ENCODE measurements around the gene EBPL. TPM values are rescaled to one million over a fixed set of nuclear protein-coding genes. Genes with fewer than 3 reads are reported as not detected.

EBPL gene
- total and polyA plus RNA-seq, 9 of the 15 experiments (the other 6 are each of a cell fraction or from before 2014, with no cell fraction given) = 5.2 to 68.3 (median 43.0) TPM

GRCh38 chr13:49632156-49632555, 59.1 kb downstream of the EBPL start (continued):
- no peak for TF ChIP-seq THRB (CRISPR knock-in tag; conservative IDR thresholded peaks at IDR 0.05)
- TF ChIP-seq, protein P1, sequence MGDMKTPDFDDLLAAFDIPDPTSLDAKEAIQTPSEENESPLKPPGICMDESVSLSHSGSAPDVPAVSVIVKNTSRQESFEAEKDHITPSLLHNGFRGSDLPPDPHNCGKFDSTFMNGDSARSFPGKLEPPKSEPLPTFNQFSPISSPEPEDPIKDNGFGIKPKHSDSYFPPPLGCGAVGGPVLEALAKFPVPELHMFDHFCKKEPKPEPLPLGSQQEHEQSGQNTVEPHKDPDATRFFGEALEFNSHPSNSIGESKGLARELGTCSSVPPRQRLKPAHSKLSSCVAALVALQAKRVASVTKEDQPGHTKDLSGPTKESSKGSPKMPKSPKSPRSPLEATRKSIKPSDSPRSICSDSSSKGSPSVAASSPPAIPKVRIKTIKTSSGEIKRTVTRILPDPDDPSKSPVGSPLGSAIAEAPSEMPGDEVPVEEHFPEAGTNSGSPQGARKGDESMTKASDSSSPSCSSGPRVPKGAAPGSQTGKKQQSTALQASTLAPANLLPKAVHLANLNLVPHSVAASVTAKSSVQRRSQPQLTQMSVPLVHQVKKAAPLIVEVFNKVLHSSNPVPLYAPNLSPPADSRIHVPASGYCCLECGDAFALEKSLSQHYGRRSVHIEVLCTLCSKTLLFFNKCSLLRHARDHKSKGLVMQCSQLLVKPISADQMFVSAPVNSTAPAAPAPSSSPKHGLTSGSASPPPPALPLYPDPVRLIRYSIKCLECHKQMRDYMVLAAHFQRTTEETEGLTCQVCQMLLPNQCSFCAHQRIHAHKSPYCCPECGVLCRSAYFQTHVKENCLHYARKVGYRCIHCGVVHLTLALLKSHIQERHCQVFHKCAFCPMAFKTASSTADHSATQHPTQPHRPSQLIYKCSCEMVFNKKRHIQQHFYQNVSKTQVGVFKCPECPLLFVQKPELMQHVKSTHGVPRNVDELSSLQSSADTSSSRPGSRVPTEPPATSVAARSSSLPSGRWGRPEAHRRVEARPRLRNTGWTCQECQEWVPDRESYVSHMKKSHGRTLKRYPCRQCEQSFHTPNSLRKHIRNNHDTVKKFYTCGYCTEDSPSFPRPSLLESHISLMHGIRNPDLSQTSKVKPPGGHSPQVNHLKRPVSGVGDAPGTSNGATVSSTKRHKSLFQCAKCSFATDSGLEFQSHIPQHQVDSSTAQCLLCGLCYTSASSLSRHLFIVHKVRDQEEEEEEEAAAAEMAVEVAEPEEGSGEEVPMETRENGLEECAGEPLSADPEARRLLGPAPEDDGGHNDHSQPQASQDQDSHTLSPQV (IDR thresholded peaks at IDR 0.05) = no peak
- TF ChIP-seq, protein P2, sequence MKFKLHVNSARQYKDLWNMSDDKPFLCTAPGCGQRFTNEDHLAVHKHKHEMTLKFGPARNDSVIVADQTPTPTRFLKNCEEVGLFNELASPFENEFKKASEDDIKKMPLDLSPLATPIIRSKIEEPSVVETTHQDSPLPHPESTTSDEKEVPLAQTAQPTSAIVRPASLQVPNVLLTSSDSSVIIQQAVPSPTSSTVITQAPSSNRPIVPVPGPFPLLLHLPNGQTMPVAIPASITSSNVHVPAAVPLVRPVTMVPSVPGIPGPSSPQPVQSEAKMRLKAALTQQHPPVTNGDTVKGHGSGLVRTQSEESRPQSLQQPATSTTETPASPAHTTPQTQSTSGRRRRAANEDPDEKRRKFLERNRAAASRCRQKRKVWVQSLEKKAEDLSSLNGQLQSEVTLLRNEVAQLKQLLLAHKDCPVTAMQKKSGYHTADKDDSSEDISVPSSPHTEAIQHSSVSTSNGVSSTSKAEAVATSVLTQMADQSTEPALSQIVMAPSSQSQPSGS (CRISPR knock-in tag; IDR thresholded peaks at IDR 0.05) = no peak
- no peak for TF ChIP-seq ARHGAP35 (IDR thresholded peaks at IDR 0.05; ENCODE audit: partially characterized antibody)
- TF ChIP-seq POLR2AphosphoS5 (IDR thresholded peaks at IDR 0.05; ENCODE audit: control insufficient read depth, insufficient read depth, low read depth, low read length) = no peak
